Neural cell (in vitro differentiated cells): ENCODE results near the gene KCNJ6.
"Not testable (repeated sequence)": the region's sequence is repeated elsewhere in the genome, so short reads cannot be mapped to it uniquely, and the experiment has no call there.

Experiments used
- CTCF ChIP-seq: fragments of 450-650 bp; IDR thresholded peaks from 2 replicates; pipeline ENCODE4 v1.5.1; 2014; ENCODE audit warnings: antibody characterized with exemption, mild to moderate bottlenecking, moderate library complexity; ENCODE audit not compliant: poor library complexity, severe bottlenecking
- POLR2AphosphoS5 ChIP-seq: IDR thresholded peaks from 2 replicates; pipeline ENCODE4 v1.6.1; 2012
- TAF1 ChIP-seq: IDR thresholded peaks from 2 replicates; pipeline ENCODE4 v1.6.1; 2012; ENCODE audit warnings: low read depth

GRCh38 chr21:37576929-37577328, 339.3 kb downstream of the KCNJ6 start:
- TF ChIP-seq POLR2AphosphoS5, CTCF, TAF1: not testable (repeated sequence)
